ENCODE results near the gene CCDC87.

The CCDC87 gene

GRCh38 chr11:66548774-66549630 is 43.9 kb downstream of the CCDC87 start:
- H3K27ac Mint-ChIP-seq: peak overlapping the region; percentile 23 to 64 (median 29)
- H3K36me3 Mint-ChIP-seq (ENCODE audit: low read depth): no peaks in the 10 kb centered on the region
- TF ChIP-seq CTCF (IDR thresholded peaks at IDR 0.05; ENCODE audit: unreplicated experiment in 3 of 3): no peak
- no peaks in the 10 kb centered on the region for H3K9me3 Mint-ChIP-seq
- H3K27me3 Mint-ChIP-seq (ENCODE audit: low read depth): peaks cover 4% of the 10 kb centered on the region
- H3K4me1 Mint-ChIP-seq: peaks cover 39% of the 10 kb centered on the region
- H3K4me3 Mint-ChIP-seq: peak overlapping the region; percentile 10 to 39 (median 20)

GRCh38 chr11:66548041-66548440 is 44.8 kb downstream of the CCDC87 start:
- no peaks in the 10 kb centered on the region for H3K9me3 Mint-ChIP-seq
- H3K36me3 Mint-ChIP-seq (ENCODE audit: low read depth): peaks cover 4% of the 10 kb centered on the region
- TF ChIP-seq CTCF (IDR thresholded peaks at IDR 0.05; ENCODE audit: unreplicated experiment in 3 of 3): no peak
- peak overlapping the region; percentile 51 to 66 (median 60) for H3K4me3 Mint-ChIP-seq
- peaks cover 4% of the 10 kb centered on the region for H3K27me3 Mint-ChIP-seq (ENCODE audit: low read depth)
- H3K27ac Mint-ChIP-seq: peak overlapping the region in 2 of 3 experiments; percentile 29 to 64
- H3K4me1 Mint-ChIP-seq: peaks cover 46% of the 10 kb centered on the region

- H3K4me1 Mint-ChIP-seq: peaks cover 50% of the 10 kb centered on the region
- no peak for TF ChIP-seq CTCF (IDR thresholded peaks at IDR 0.05; ENCODE audit: unreplicated experiment in 3 of 3)
- peak overlapping the region; percentile 51 to 66 (median 60) for H3K4me3 Mint-ChIP-seq
- peaks cover 4% of the 10 kb centered on the region for H3K36me3 Mint-ChIP-seq (ENCODE audit: low read depth)
- H3K9me3 Mint-ChIP-seq: no peaks in the 10 kb centered on the region
- peaks cover 4% of the 10 kb centered on the region for H3K27me3 Mint-ChIP-seq (ENCODE audit: low read depth)
- peak overlapping the region in 1 of 3 experiments; percentile 34 for H3K27ac Mint-ChIP-seq
Observed at GRCh38 chr11:66547662-66548009, 45.2 kb downstream of the CCDC87 start.

- Mint-ChIP-seq H3K27ac (peak overlapping the region in 2 of 3 experiments; percentile 33 to 34), H3K27me3 (ENCODE audit: low read depth) (peaks cover 4% of the 10 kb centered on the region), H3K36me3 (ENCODE audit: low read depth) (peaks cover 9% of the 10 kb centered on the region), H3K9me3 (no peaks in the 10 kb centered on the region), H3K4me1 (peaks cover 55% of the 10 kb centered on the region), H3K4me3 (peak overlapping the region; percentile 81 to 84 (median 82))
- no peak for TF ChIP-seq CTCF (IDR thresholded peaks at IDR 0.05; ENCODE audit: unreplicated experiment in 3 of 3)
Observed at GRCh38 chr11:66546966-66547661, 45.7 kb downstream of the CCDC87 start.

- H3K27ac Mint-ChIP-seq: peak within 1 kb of the TSS; percentile 21 to 34 (median 33)
- H3K4me3 Mint-ChIP-seq: peak within 1 kb of the TSS; percentile 81 to 84 (median 82)
- H3K4me1 Mint-ChIP-seq: peaks cover 57% of the 10 kb centered on the region
- TF ChIP-seq CTCF (IDR thresholded peaks at IDR 0.05; ENCODE audit: unreplicated experiment in 3 of 3): no peak
- H3K9me3 Mint-ChIP-seq: no peaks in the 10 kb centered on the region
- H3K36me3 Mint-ChIP-seq (ENCODE audit: low read depth): peaks cover 9% of the 10 kb centered on the region
- peaks cover 4% of the 10 kb centered on the region for H3K27me3 Mint-ChIP-seq (ENCODE audit: low read depth)
Observed at GRCh38 chr11:66546368-66546965, 46.4 kb downstream of the CCDC87 start, which contains the start of gene ACTN3. Gene ACTN3 (plus strand): TSS chr11:66546903. CDS start chr11:66546938, 35 bp downstream.

All from nephron (organoid).